Measurements from ENCODE around the gene MATN4. TPM values are rescaled to one million over a fixed set of nuclear protein-coding genes. Genes with fewer than 3 reads are reported as not detected.

The MATN4 gene, protein sequence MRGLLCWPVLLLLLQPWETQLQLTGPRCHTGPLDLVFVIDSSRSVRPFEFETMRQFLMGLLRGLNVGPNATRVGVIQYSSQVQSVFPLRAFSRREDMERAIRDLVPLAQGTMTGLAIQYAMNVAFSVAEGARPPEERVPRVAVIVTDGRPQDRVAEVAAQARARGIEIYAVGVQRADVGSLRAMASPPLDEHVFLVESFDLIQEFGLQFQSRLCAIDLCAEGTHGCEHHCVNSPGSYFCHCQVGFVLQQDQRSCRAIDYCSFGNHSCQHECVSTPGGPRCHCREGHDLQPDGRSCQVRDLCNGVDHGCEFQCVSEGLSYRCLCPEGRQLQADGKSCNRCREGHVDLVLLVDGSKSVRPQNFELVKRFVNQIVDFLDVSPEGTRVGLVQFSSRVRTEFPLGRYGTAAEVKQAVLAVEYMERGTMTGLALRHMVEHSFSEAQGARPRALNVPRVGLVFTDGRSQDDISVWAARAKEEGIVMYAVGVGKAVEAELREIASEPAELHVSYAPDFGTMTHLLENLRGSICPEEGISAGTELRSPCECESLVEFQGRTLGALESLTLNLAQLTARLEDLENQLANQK
- total RNA-seq = not detected in 2 replicates

DNA sequence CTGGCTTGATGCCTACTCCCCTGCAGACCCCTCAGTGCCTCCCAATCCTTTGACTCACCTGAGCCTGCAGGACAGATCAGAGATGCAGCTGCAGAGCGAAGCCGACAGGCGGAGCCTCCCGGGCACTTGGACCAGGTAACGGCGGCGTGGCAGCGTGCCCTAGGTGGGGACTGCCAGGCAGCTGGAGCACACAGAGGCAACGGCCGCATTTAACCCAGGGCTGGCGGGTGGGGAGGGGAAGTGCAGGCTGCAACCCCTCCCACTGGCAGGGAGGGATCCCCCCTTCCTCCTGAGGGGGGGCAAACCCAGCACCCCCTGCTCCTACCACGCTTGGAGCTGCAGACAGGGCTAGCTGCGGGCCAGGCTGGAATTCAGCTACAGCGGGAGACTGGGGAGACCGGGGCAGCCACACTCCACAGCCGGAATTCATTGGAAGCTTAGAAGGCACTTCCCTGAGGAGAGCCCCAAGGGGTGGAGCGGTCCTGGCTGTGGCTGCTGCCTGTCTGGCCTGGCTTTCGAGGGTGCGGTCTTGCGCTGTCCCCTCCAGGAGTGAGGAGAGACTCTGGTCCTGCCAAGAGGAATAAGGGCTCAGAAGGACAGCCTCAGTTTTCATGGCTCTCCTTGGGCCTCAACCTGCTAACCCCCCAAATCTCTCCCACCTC is at the start of gene MATN4:
Gene MATN4, minus strand, starts transcription at position 183 of the 662 bp plus-strand sequence. CDS start 2,717 bp downstream, outside the sequence.

DNA sequence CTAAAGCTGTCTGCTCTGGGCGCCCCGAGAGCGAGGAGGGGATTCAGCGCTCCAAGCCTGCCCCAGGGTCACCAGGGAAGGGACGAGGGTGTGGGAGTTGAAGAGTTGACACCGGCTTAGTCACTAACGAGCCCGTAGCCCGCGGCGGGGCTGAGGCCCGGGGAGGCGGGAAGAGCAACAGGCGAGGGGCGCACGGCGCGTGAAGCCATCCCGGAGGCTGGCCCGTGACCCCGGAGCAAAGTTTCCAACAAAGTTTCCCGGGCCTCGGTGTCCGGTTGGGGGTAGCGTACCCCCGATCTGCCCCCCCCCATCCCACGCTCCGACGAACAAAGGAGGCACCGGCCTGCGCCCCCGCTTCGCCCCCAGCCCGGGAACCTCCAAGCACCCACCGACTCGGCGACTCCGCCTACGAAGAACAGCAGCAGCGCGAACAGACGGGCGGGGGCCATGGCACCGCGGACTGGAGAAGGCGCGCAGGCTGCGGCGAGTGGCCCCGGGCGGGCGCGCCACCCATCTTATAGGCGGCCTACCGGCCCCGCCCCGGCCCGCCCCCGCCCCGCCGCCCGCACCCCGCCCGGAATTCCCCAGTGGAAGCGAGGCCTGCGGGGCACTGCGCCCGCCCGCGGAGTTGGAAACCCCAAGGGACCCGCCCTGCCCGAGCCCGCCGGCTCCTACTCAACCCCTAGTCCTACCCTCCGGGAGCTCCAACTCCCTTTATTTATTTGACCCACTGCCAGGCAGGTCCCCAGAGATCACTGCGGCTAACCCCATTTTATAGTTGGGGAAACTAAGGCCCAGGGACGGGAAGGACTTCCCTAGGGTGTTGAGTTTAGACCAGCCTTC is 40.1 kb upstream of the MATN4 start, which contains the start of gene SDC4:
Gene SDC4, minus strand, starts transcription at position 489 of the 843 bp plus-strand sequence. Its CDS starts 40 bp downstream, at position 449.

DNA sequence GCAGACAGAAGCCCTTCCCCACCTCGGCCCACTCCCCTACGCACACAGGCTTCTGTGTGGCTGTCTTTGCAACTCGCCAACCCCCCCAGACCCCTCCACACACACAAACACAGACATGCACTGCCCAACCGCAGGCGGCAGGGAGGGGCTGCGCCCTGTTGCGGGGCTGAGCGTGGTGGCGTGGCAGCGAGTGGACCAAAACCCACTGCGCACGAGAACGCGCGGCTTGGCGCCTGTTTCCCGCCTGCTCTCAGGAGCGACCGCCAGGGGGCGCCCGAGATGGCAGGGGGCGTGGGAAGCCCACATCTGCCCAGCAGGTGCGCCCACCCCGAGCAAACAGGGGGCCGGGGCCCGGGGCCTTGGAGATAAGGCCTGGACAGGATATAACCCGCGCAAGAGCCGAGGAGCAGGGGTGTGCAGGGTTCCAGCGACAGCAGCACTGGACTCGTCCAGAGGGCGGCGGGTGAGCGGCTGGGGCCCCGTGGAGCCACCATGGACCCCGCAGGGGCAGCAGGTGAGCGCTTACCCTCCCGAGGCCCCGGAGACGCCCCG is 1.6 kb downstream of the MATN4 start, which contains the start of gene RBPJL:
Gene RBPJL, plus strand, starts transcription at position 410 of the 552 bp plus-strand sequence. Its CDS starts 83 bp downstream, at position 493.

DNA sequence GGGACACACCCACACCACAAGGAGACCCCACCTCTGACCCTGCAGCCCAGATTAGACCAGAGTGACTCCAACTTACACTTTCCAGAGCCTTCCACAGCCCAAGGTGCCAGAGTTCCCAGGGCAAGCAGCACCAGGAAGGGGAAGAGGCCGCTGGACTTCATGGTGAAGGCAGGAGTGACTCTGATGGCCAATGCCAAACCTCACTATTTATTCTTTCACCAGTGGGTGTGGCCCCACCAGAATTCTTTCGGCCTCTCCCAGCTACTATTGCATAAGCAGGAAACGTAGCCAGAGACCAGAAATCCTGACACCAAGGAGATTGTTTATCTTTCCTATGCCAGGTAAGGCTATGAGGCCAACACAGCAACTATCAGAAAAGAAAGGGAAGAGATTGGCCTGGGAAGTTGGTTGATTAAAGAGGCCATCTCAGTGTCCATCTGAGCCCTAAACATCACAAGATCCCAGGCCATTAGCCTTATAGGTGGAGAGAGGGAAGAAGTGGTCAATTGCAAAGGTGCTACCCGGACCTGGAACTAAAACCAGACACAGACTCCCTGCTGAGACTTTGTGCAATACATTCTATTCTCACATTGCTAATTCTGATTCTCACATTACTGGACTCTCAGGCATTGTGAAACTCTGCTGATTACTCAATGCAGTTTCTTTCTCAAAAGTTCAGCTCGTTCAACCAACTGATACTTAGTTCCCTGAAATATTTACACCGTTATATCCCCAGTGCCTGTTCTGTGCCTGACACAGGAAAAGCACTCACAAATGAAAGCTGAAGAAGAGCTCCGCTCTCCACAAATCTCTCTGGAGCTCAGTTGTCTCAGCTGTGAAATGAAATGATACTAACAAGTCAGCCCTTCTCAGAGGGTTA is 53.5 kb downstream of the MATN4 start, which contains the start of gene SLPI:
Gene SLPI, minus strand, starts transcription at position 182 of the 880 bp plus-strand sequence. Its CDS starts 21 bp downstream, at position 161.

Other genes with a start within 250 kb of the MATN4 start
- gene KCNS1, start 207.2 kb downstream of the MATN4 start, total RNA-seq = not detected in 2 replicates
- not detected in 2 replicates for gene WFDC5, start 193.1 kb downstream of the MATN4 start, total RNA-seq
- not detected in 2 replicates for gene WFDC12, start 183.8 kb downstream of the MATN4 start, total RNA-seq
- not detected in 2 replicates for gene PI3, start 133.4 kb downstream of the MATN4 start, total RNA-seq
- not detected in 2 replicates for gene SEMG1, start 101.3 kb downstream of the MATN4 start, total RNA-seq
- not detected in 2 replicates for gene SEMG2, start 86.9 kb downstream of the MATN4 start, total RNA-seq
- gene SLPI, start 53.7 kb downstream of the MATN4 start, total RNA-seq = 0.66 TPM in 1 of 2 replicates, not detected in the other
- not detected in 2 replicates for gene RBPJL, start 1.5 kb downstream of the MATN4 start, total RNA-seq
- 54.5 and 89.0 TPM in 2 replicates for gene SDC4, start 40.1 kb upstream of the MATN4 start, total RNA-seq
- gene SYS1, start 54.9 kb upstream of the MATN4 start, total RNA-seq = 17.6 and 19.5 TPM in 2 replicates
- gene TP53TG5, start 70.0 kb upstream of the MATN4 start, total RNA-seq = 0.19 TPM in 1 of 2 replicates, not detected in the other
- 7.1 and 11.3 TPM in 2 replicates for gene DBNDD2, start 100.0 kb upstream of the MATN4 start, total RNA-seq
- gene PIGT, start 107.8 kb upstream of the MATN4 start, total RNA-seq = 30.1 and 37.3 TPM in 2 replicates
- gene WFDC2, start 161.5 kb upstream of the MATN4 start, total RNA-seq = not detected in 2 replicates
- gene SPINT3, start 207.3 kb upstream of the MATN4 start, total RNA-seq = not detected in 2 replicates
- not detected in 2 replicates for gene WFDC6, start 231.2 kb upstream of the MATN4 start, total RNA-seq
- not detected in 2 replicates for gene EPPIN, start 239.1 kb upstream of the MATN4 start, total RNA-seq